ENCODE data around the gene DNAAF6.

- TF ChIP-seq ZNF274 (IDR thresholded peaks at IDR 0.05; ENCODE audit: low read depth, low read length) (no peak), YY1 (IDR thresholded peaks at IDR 0.05; ENCODE audit: insufficient read depth, insufficient read length) (no peak), SUZ12 (IDR thresholded peaks at IDR 0.05; ENCODE audit: extremely low read depth, insufficient read depth, insufficient read length) (no peak)
These were observed at the start of gene DNAAF6, which contains the start of gene NUP62CL for GRCh38 chrX:107205770-107206696.
